Dendritic cell treated with granulocyte-macrophage colony-stimulating factor and Interleukin-4, amounts not matched to agents 40 ng/mL and 50 ng/mL, for 4 days (primary cell): ENCODE data around the gene SLC18A3.

Experiments used
- H3K27ac Mint-ChIP-seq: one replicate; pipeline ENCODE4 v1.8.0; 2022; ENCODE audit warnings: mild to moderate bottlenecking, mixed read lengths
- H3K27me3 Mint-ChIP-seq: one replicate; pipeline ENCODE4 v1.8.0; 2022; ENCODE audit warnings: mild to moderate bottlenecking, mixed read lengths
- H3K36me3 Mint-ChIP-seq: one replicate; pipeline ENCODE4 v1.8.0; 2022; ENCODE audit warnings: low read depth, mixed read lengths
- H3K4me1 Mint-ChIP-seq: one replicate; pipeline ENCODE4 v1.8.0; 2022; ENCODE audit warnings: low read depth, mixed read lengths
- H3K4me3 Mint-ChIP-seq: one replicate; pipeline ENCODE4 v1.8.0; 2022; ENCODE audit warnings: mild to moderate bottlenecking, moderate library complexity, mixed read lengths
- H3K9me3 Mint-ChIP-seq: one replicate; pipeline ENCODE4 v1.8.0; 2022; ENCODE audit warnings: mixed read lengths
- intact Hi-C: fragments of 100-400 bp; cut with micrococcal nuclease; formaldehyde crosslinking; loops from one replicate; pipeline ENCODE4 v1.15.0; 2022

SLC18A3 gene

DNA sequence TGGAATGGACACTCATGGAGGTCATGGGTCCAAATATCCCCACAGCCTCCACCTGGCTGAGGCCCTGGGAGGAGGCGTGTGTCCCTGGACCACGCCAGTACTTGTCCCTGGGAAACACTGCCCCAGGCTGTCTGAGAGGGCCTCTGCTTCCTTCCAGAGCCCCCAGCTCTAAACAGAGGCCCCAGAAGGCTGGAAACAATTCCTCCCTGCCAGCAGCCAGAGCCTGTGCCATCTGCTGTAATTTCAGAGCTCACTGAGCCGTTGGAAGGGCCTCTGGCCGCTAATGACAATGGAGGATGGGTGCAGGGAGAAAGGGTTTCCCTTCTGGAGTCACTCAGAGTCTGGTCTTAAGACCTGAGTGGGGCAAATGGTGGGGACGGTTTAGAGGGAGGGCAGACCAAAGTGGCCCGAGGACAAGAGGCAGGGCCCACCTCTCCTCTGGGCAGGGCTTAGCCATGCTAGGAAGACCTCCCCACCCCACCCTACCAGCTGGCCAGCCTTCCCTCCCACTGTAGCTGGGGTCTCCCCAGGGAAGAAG, 10.8 kb downstream of the SLC18A3 start:
- Mint-ChIP-seq H3K9me3 (no peaks in the 10 kb centered on the region), H3K27ac (no peak overlapping the region), H3K27me3 (peaks cover 35% of the 10 kb centered on the region), H3K36me3 (no peaks in the 10 kb centered on the region), H3K4me3 (no peak overlapping the region), H3K4me1 (no peaks in the 10 kb centered on the region)
- intact Hi-C loops = no loop called here

DNA sequence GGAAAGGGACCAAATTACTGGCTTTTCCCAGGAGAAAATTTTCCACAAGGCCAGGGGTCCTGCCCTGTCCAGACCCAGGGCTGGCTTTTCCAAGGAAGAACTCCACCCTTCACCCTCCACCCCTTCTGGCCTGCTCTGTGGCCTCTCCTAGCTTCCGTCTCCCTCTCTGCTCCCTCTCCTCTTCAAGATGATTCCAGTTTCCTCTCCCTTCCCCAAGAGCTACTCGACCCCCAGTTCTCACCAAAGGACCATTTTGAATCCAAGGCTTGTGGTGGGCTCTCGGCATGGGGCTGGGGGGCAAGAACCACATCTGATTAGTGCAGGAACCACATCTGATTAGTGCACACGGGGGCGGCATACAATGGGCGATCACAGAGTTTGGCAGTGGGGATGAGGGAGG, 11.5 kb downstream of the SLC18A3 start:
- H3K4me1 Mint-ChIP-seq = no peaks in the 10 kb centered on the region
- no peak overlapping the region for H3K27ac Mint-ChIP-seq
- H3K4me3 Mint-ChIP-seq = no peak overlapping the region
- peaks cover 30% of the 10 kb centered on the region for H3K27me3 Mint-ChIP-seq
- H3K9me3 Mint-ChIP-seq = no peaks in the 10 kb centered on the region
- no peaks in the 10 kb centered on the region for H3K36me3 Mint-ChIP-seq
- intact Hi-C loops = no loop called here

DNA sequence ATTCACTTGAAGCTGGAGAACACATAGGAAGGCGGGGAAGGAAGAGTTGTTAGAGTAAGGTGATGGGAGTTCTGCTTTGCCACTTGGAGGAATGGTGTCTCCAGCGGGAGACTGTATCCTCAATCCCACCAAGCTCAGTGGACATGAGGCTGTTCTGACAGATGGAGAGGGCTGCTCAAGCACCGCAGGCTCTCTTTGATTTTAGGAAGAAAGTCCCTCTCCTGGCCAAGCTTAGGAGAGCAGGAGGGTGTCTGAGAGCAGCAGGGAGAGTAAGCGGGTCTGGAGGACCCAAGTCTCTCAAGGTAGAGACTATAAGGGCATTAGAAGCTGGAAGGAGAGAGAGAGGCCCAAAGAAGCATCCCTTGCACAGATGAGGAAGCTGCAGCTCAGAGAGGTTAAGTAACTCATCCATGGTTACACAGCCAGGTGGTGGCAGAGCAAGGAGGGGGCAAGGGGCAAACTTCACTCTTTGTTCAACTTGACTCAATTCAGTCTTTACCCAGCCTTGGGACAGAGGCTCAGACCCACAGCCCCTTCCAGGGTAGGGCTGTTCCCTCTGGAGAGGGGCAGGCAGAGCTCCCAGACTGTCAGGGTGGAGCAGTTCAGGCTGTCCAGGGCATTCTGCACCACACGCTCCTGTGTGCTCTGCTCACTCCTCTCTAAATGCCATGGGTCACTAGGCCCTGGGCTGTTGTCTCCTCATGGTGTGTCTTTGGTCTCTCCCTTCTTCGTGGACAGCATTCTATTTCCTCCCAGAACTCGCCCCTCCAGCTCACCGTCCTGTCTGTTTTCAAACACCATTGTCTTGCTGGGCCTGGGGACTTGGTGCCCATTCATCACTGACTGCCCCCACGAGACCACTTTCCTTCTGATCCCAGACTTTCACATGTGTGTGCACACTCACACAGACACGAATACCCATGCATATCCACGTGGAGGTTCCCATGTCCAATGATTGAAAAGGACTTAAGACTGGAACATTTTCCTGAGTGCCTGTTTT, 12.6 kb downstream of the SLC18A3 start:
- intact Hi-C loops = no loop called here

DNA sequence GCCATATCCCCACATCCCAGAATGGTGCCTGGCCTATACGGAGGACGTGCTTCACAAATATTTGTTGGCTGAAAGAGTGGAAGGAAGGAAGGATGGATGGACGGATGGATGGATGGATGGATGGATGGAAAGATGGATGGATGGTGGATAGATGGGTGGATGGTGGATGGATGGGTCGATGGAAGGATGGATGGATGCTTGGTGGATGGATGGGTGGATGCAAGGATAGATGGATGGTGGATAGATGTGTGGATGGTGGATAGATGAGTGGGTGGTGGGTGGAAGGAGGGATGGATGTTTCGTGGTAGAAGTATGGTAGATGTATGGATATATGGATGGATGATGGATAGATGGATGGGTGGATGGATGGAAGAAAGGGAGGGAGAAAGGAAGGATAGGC, 14.5 kb downstream of the SLC18A3 start:
- Mint-ChIP-seq H3K27ac (no peak overlapping the region), H3K36me3 (no peaks in the 10 kb centered on the region), H3K4me3 (no peak overlapping the region), H3K27me3 (peaks cover 13% of the 10 kb centered on the region), H3K4me1 (no peaks in the 10 kb centered on the region), H3K9me3 (no peaks in the 10 kb centered on the region)
- intact Hi-C loops = no loop called here

More for the DNA sequence above, 12.6 kb downstream of the SLC18A3 start:
- H3K4me1 Mint-ChIP-seq = no peaks in the 10 kb centered on the region
- H3K27me3 Mint-ChIP-seq = peaks cover 18% of the 10 kb centered on the region
- H3K36me3 Mint-ChIP-seq = no peaks in the 10 kb centered on the region
- H3K27ac Mint-ChIP-seq = no peak overlapping the region
- no peaks in the 10 kb centered on the region for H3K9me3 Mint-ChIP-seq
- H3K4me3 Mint-ChIP-seq = no peak overlapping the region

DNA sequence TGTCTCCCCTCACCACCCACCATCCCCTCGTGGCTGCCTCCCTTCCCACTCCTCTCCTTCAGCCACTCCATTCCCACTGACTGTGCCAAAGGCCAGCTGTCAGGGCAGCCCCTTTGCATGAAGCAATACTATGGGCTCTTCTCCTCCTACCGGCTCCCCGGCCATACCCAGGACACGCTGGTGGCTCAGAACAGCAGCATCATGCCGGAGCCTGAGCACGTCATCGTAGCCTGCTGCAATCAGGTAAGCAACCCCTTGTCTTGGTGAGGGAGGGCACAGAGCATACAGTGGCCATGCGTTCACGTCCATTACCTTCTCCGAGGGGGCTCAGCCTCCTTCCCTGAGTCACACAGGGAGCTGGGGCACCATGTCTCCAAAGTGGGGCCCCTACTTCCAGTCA, 15.3 kb downstream of the SLC18A3 start:
- H3K4me1 Mint-ChIP-seq = no peaks in the 10 kb centered on the region

DNA sequence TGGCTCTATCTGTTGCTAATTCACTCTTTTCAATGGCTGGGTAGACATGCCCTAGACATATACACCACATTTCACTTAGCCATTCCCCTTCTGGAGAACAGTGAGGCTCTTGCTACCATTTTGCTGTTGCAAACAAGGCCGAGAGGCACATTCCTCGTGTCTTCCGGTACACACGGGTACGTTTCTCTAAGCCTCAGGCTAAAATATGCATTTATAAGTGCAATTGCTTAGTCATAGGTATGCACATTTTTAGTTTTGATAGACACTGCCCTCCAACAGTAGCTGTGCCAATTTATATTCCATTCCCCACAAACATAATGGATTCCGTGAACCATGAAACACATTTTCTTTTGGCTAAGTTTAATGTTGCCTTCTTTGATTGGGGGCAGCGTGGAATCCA, 16.9 kb downstream of the SLC18A3 start:
- Mint-ChIP-seq H3K4me1 (no peaks in the 10 kb centered on the region), H3K36me3 (no peaks in the 10 kb centered on the region), H3K27me3 (peaks cover 7% of the 10 kb centered on the region), H3K9me3 (no peaks in the 10 kb centered on the region), H3K4me3 (no peak overlapping the region), H3K27ac (no peak overlapping the region)
- intact Hi-C loops = no loop called here

More for the DNA sequence above, 15.3 kb downstream of the SLC18A3 start:
- Mint-ChIP-seq H3K4me3 (no peak overlapping the region), H3K36me3 (no peaks in the 10 kb centered on the region), H3K27ac (no peak overlapping the region), H3K9me3 (no peaks in the 10 kb centered on the region), H3K27me3 (peaks cover 8% of the 10 kb centered on the region)
- intact Hi-C loops = no loop called here

DNA sequence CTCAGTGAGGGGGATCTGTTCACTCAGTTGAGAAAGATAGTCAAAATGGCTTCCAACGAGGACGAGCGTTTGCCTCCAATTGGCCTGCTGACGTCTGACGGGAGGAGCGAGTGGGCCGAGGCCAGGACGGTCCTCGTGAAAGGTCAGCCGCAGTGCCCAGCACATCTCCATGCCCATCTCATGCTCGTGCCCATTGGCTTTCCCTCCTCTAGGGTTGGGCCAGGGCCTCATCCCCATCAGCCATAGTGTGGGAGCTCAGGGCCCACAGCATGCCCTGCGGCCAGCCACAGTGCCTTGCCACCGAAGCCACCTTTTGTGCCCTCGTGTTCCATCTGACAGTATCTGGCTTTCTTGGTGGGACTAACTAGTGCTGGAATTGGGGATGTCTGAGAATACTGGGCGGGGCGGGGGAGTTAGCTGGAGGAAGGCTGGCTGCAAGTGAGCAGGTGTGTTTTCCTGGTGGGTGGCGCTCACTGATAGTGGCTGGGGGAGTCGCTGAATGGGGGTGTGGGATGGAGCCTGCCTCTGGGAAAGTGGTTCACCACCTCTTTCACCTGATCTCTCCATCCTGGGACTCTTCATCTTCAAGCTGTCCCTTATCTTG, 17.6 kb downstream of the SLC18A3 start:
- intact Hi-C loops = no loop called here
- peaks cover 7% of the 10 kb centered on the region for H3K27me3 Mint-ChIP-seq
- H3K4me1 Mint-ChIP-seq = no peaks in the 10 kb centered on the region
- H3K36me3 Mint-ChIP-seq = no peaks in the 10 kb centered on the region
- no peak overlapping the region for H3K4me3 Mint-ChIP-seq
- no peak overlapping the region for H3K27ac Mint-ChIP-seq
- H3K9me3 Mint-ChIP-seq = no peaks in the 10 kb centered on the region

DNA sequence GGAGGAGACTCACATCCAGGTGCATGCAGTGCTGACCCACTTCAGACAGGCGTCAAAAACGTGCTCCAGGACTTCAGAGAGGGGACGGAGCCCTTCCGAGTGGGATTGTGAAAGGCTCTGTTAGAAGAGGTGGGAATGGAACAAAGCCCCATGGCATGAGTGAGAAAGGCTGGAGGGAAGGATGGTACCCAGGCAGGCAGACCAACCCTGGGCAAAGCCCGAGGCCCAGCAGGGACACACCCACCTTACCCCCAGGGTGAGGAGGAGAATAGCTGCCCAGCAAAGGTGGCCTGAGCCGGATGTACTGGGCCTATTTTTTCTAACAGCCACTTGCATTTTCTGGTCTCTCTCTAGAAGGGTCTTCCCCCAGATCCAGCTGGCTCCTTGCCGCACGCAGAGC, 18.5 kb downstream of the SLC18A3 start:
- H3K36me3 Mint-ChIP-seq = no peaks in the 10 kb centered on the region
- no peak overlapping the region for H3K4me3 Mint-ChIP-seq

DNA sequence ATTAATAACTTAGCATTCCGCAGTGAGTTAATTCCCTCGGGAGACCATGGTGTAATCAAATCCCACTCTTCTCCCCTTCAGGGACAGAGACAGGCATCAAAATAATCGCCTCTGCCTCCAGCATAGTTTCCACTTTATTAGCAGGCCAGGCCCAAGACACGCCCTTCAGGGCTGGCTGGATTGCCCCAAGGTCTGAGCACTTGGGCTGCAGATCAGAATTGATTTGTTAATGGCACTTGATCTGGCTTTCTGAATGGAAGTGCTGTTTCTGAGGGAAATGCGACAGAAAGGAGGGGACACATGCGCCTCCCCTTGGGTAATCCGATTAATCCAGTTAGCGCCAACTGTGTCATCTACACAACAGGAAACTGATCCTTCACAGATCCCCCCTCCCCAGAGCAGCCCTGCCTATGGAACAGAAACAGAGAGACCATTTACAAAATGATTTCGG, 19.3 kb downstream of the SLC18A3 start:
- Mint-ChIP-seq H3K4me1 (no peaks in the 10 kb centered on the region), H3K9me3 (no peaks in the 10 kb centered on the region), H3K4me3 (no peak overlapping the region), H3K27ac (no peak overlapping the region), H3K36me3 (no peaks in the 10 kb centered on the region), H3K27me3 (peaks cover 5% of the 10 kb centered on the region)
- intact Hi-C loops = no loop called here

More for the DNA sequence above, 18.5 kb downstream of the SLC18A3 start:
- Mint-ChIP-seq H3K9me3 (no peaks in the 10 kb centered on the region), H3K4me1 (no peaks in the 10 kb centered on the region), H3K27me3 (peaks cover 7% of the 10 kb centered on the region), H3K27ac (no peak overlapping the region)
- intact Hi-C loops = no loop called here

DNA sequence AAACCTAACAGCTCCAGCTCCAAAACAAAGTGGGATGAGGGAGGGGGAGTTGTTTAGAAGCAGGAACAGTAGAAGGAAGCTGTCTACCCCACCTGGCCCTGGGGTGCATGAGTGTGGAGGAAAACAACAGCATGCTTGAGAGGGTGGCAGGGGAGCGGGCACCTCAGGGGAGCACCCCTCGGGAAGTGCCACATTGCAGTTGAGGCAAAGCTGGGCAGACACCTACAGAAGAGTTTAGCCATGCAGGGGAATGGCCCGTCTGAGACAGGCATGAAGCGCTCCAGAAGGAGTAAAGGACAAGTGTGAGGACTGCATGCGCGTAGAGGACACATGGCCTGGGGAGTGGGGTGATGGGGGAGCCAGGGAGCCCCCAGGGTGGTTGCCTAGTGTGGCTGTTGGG, 21.9 kb downstream of the SLC18A3 start:
- intact Hi-C loops = no loop called here
- Mint-ChIP-seq H3K9me3 (no peaks in the 10 kb centered on the region), H3K36me3 (no peaks in the 10 kb centered on the region), H3K27me3 (peaks cover 8% of the 10 kb centered on the region), H3K4me1 (no peaks in the 10 kb centered on the region), H3K4me3 (no peak overlapping the region), H3K27ac (no peak overlapping the region)

DNA sequence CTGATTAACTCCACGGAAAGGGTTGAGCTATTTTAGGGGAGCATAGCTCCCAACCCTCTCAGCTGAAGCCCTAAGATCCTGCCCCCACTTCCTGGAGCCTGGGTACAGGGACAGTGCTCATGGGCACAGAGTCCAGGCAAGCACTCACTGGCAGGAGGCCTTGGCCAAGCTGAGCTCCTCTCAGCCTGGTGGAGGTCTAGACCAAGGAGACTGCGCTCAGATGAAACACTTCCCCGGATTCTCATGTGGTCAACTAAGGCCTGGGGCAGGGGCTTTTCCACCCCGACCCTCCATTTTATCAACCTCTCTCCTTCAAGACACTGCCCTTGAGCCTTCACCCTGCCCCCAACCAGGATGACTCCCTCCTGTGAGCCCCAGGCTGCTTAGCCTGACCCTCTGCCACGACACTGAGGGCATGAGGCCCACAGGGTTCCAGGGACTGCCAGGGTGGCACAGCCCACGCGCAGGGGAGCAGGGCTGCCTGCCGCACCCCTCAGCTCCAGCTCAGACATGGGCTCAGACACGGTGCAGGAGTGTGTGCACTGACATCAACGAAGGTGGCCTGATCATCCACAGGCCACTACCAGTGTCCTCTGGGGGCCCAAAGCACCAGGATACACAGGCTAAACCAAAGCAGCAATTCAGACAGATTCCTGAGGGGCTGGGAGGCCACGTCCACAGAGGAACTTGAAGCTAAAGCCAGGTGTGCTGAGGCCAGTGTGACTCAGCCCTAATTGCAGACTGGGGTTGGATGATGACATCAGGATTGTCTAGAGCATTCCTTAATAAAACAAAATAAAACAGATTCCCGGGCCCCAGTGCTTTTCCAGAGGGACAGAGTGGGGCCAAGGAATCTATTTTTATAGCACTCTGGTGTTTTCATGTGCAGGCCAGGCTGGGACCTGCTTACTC, 22.6 kb downstream of the SLC18A3 start:
- H3K27ac Mint-ChIP-seq = no peak overlapping the region
- intact Hi-C loops = no loop called here
- no peaks in the 10 kb centered on the region for H3K36me3 Mint-ChIP-seq
- no peaks in the 10 kb centered on the region for H3K9me3 Mint-ChIP-seq
- peaks cover 15% of the 10 kb centered on the region for H3K27me3 Mint-ChIP-seq
- H3K4me3 Mint-ChIP-seq = no peak overlapping the region
- H3K4me1 Mint-ChIP-seq = no peaks in the 10 kb centered on the region

DNA sequence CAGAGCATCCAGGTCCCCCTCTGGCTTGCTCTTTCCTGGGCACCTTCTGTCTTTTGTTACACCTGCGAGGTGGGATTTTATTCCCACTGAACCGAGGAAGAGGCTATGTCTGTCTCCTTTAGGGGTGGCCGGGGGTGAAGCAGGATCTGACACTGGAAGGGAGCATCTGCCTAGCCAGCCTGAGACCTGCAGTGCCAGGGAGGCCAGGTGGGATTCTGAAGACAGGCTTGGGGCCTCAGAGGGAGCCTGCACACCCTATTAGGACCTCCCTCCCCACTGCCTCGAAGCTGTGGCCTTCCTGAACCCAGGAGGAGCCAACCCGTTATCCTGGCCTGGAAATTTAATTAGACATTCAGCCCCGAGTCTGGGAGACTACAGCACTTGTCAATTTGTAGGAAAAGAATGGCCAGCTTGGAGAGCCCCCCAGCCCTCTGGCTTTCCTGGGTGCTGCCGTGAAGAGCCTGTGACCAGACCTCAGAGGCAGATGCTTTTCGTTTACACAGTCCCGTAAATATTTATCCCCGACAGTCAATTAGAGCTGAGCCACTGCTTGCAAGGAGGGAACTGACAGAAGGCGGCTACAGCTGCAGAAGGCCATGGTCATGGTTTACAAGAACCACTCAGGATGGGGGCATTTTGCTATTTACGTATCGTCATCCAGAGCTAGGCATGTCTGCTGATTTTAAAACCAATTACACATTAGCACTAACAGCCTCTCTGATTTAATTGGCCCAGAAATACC, 23.4 kb downstream of the SLC18A3 start:
- Mint-ChIP-seq H3K27me3 (peaks cover 23% of the 10 kb centered on the region), H3K4me1 (no peaks in the 10 kb centered on the region), H3K36me3 (no peaks in the 10 kb centered on the region), H3K27ac (no peak overlapping the region), H3K4me3 (no peak overlapping the region), H3K9me3 (no peaks in the 10 kb centered on the region)
- intact Hi-C loops = no loop called here

DNA sequence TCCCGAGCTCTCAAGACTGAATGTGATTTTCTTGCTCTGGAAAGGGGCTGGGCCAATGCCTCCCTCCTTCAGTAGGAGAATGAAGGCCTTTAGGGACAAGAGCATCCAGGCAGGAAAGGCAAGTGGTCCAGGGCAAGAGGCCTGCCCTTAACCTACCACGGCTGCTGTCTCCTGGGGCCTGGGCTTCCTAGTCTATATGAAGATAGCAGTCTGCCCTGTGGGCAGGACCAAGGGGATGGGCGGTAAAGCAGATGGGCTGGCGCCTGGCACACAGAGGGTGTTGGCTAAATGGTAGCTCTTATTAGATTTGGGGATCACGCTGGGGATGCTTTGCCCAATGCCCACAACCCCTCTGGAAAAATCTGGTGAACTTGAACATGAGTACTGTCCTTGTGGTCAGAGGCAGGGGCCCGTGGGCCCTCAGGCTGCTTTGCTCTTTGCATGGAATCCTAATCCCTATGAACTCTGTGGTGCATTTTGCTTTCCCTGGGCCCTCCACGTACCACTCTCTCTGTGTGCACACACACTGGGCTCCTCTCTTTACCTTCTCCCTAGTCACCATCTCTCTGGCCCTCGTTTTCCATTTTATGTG, 24.1 kb downstream of the SLC18A3 start:
- Mint-ChIP-seq H3K9me3 (no peaks in the 10 kb centered on the region), H3K27ac (no peak overlapping the region), H3K27me3 (peaks cover 26% of the 10 kb centered on the region), H3K36me3 (no peaks in the 10 kb centered on the region), H3K4me3 (no peak overlapping the region), H3K4me1 (no peaks in the 10 kb centered on the region)
- intact Hi-C loops = no loop called here
